Endothelial cell (in vitro differentiated cells): ENCODE measurements around the gene MGAT3. TPM values are rescaled to one million over a fixed set of nuclear protein-coding genes. Genes with fewer than 3 reads are reported as not detected.

ENCODE experiments used
- DNase-seq: peaks from one replicate; pipeline ENCODE4 v3.0.0; 2021; ENCODE audit warnings: low spot score
- H3K27ac Mint-ChIP-seq: one replicate; pipeline ENCODE4 v1.8.0; 2021; ENCODE audit warnings: mixed read lengths, inconsistent platforms; ENCODE audit not compliant: unreplicated experiment
- H3K27me3 Mint-ChIP-seq: one replicate; pipeline ENCODE4 v1.8.0; 2021; ENCODE audit warnings: mild to moderate bottlenecking, moderate library complexity, mixed read lengths, inconsistent platforms; ENCODE audit not compliant: unreplicated experiment
- H3K36me3 Mint-ChIP-seq: one replicate; pipeline ENCODE4 v1.8.0; 2021; ENCODE audit warnings: mild to moderate bottlenecking, low read depth, mixed read lengths, inconsistent platforms; ENCODE audit not compliant: unreplicated experiment
- H3K4me1 Mint-ChIP-seq: one replicate; pipeline ENCODE4 v1.8.0; 2021; ENCODE audit warnings: mild to moderate bottlenecking, mixed read lengths, inconsistent platforms; ENCODE audit not compliant: unreplicated experiment
- H3K4me3 Mint-ChIP-seq: one replicate; pipeline ENCODE4 v1.8.0; 2021; ENCODE audit warnings: mild to moderate bottlenecking, mixed read lengths, inconsistent platforms; ENCODE audit not compliant: unreplicated experiment
- H3K9me3 Mint-ChIP-seq: one replicate; pipeline ENCODE4 v1.8.0; 2021; ENCODE audit warnings: mixed read lengths, inconsistent platforms; ENCODE audit not compliant: unreplicated experiment
- total RNA-seq: library from RNA; stranded (reverse); fragmentation: NEBNext Ultra II Directional; extraction: Animal tissue kit (Norgen Biotek cat#: 25700); gene quantifications from one replicate; pipeline ENCODE4 v1.2.1, GENCODE V29; 2021; ENCODE audit not compliant: unreplicated experiment
- TF ChIP-seq, protein P1 (sequence below): fragments of 200-600 bp; sonication (generic); IDR thresholded peaks from one replicate; pipeline ENCODE4 v1.5.0; 2021; ENCODE audit warnings: antibody characterized with exemption; ENCODE audit not compliant: unreplicated experiment

The MGAT3 gene
- total RNA-seq, 1 donor from 2014 or later, result 0.87 TPM

DNA sequence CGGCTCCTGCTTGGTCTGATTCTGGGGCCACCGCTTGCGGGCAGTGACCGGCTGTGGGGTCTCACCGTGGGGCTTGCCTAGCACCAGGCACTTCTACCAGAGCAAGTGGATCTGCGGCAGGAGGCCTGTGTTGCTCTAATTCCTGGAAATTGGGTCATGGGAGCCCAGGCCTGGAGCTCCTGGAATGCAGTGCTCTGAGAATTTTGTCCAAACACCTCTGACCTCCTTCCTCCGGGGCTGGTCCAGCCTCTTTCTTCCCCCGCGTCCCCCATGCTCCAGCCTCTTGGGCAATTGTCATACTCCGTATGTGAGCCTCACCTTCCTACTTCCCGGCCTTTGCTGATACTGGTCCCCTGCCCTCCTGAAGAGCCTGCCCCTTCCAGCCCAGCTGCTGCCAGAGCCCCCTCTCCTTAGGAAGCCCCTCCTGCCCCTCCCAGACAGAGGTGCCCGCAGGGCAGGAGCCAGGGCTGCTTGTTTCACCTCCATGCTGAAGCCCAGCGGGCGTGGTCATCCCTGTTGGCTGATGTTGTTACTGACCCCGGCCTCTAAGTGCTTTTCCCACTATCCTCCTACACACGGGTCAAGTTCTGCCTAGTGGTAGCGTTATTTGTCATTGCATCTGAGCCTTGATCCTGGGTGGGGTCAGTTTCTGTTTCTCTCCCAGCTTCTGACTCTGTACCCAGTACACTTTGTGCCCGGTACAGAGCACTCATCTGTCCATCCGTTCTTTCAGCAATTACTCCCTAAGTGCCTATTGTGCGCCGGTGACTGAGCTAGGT, 9.6 kb downstream of the MGAT3 start:
- Mint-ChIP-seq H3K36me3 (no peaks in the 10 kb centered on the region), H3K4me3 (no peak overlapping the region), H3K4me1 (peaks cover 7% of the 10 kb centered on the region), H3K27ac (no peak overlapping the region), H3K9me3 (no peaks in the 10 kb centered on the region), H3K27me3 (peaks cover 2% of the 10 kb centered on the region)
- TF ChIP-seq, protein P1, sequence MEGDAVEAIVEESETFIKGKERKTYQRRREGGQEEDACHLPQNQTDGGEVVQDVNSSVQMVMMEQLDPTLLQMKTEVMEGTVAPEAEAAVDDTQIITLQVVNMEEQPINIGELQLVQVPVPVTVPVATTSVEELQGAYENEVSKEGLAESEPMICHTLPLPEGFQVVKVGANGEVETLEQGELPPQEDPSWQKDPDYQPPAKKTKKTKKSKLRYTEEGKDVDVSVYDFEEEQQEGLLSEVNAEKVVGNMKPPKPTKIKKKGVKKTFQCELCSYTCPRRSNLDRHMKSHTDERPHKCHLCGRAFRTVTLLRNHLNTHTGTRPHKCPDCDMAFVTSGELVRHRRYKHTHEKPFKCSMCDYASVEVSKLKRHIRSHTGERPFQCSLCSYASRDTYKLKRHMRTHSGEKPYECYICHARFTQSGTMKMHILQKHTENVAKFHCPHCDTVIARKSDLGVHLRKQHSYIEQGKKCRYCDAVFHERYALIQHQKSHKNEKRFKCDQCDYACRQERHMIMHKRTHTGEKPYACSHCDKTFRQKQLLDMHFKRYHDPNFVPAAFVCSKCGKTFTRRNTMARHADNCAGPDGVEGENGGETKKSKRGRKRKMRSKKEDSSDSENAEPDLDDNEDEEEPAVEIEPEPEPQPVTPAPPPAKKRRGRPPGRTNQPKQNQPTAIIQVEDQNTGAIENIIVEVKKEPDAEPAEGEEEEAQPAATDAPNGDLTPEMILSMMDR, result no peak
- no peak for DNase-seq

- Mint-ChIP-seq H3K4me3 (no peak overlapping the region), H3K27ac (no peak overlapping the region), H3K4me1 (peaks cover 13% of the 10 kb centered on the region), H3K36me3 (no peaks in the 10 kb centered on the region), H3K27me3 (peaks cover 2% of the 10 kb centered on the region), H3K9me3 (no peaks in the 10 kb centered on the region)
- TF ChIP-seq, protein P1, result no peak
- no peak for DNase-seq
Measured at GRCh38 chr22:39467390-39467895, 10.6 kb downstream of the MGAT3 start.

DNA sequence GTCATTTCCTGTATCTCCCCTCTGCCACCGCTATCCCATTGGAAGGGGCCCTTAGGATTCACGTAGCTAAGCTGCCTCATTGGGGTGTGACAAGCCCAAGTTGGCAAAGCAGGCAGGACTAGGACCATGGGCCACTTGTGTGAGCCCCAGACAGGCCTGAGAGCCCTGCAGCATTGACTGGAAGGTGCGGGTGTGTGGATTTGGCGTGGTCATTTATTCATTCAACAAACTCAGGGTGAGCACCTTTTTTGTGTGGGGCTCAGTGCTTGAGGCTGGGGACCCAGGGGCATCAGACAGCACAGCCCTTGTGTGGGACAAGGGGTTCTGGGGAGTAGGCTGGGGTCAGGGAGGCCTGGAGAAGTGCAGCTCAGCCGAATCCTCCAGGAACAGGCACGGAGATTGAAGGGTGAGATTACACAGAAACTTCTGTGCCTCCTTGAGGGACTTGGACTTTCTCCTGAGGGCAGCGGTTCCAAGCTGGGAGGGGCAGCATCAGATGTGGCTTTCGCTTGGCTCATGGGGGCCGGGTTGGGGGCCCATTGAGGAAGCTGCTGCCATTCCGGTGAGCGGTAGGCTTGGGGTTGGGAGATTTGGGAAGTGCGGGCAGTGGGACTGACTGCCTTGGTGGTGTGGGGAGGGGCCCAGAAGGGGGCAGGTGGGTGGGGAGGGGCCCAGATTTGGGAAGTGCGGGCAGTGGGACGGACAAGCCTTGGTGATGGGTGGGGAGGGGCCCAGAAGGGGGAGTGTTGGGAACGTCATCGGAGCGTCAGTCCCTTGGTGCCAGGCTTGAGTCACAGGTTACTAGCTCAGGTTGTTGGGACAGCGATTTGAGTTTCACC, 11.9 kb downstream of the MGAT3 start:
- TF ChIP-seq, protein P1, result no peak
- Mint-ChIP-seq H3K27ac (peak overlapping the region; percentile 57), H3K9me3 (no peaks in the 10 kb centered on the region), H3K27me3 (peaks cover 5% of the 10 kb centered on the region), H3K4me1 (peaks cover 15% of the 10 kb centered on the region), H3K36me3 (no peaks in the 10 kb centered on the region), H3K4me3 (no peak overlapping the region)
- DNase-seq, result no peak

DNA sequence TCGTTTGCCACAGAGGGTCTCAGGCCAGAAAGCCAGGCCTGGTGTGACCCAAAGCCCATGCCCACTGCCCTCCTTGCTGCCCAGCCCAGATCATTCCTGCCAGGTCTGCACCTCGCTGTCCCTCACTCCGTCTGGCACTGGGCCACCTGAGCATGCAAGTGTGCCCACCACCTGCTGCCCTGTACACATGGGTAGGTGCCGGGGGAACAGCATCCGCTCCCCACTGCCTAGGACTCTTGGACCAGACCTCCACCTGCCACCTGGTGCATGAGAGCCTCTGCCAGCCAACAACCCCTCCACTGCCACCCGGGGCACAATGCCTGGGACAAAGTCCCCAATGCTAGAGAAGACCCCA, 12.5 kb downstream of the MGAT3 start:
- Mint-ChIP-seq H3K27ac (no peak overlapping the region), H3K4me3 (no peak overlapping the region), H3K4me1 (peaks cover 15% of the 10 kb centered on the region), H3K9me3 (no peaks in the 10 kb centered on the region), H3K27me3 (peaks cover 5% of the 10 kb centered on the region), H3K36me3 (no peaks in the 10 kb centered on the region)
- DNase-seq, result no peak
- TF ChIP-seq, protein P1, result no peak
